MM.1S (cell line): ENCODE measurements around the gene ATXN1.

Source experiments
- DNase-seq: peaks from one replicate; pipeline ENCODE4 v3.0.0-alpha.2; 2015
- H2AFZ ChIP-seq: fragments of 300-600 bp; sonication (generic); 2 replicates; pipeline ENCODE4 v1.6.0; 2016; ENCODE audit warnings: antibody characterized with exemption, low read length
- H3F3A ChIP-seq: fragments of 300-600 bp; sonication (generic); 2 replicates; pipeline ENCODE4 v1.6.1; 2016; ENCODE audit warnings: mild to moderate bottlenecking, antibody characterized with exemption, low read length, moderate library complexity, mixed read lengths; ENCODE audit not compliant: insufficient read depth
- H3K27ac ChIP-seq: fragments of 300-600 bp; sonication (generic); 2 replicates; pipeline ENCODE4 v1.5.1; 2016; ENCODE audit warnings: mild to moderate bottlenecking, low read length
- H3K27me3 ChIP-seq: fragments of 300-600 bp; sonication (generic); replicated peaks from 2 replicates; pipeline ENCODE4 v1.6.0; 2016; ENCODE audit warnings: low read length; ENCODE audit not compliant: insufficient read depth
- H3K36me3 ChIP-seq: fragments of 300-600 bp; sonication (generic); replicated peaks from 2 replicates; pipeline ENCODE4 v1.6.1; 2016; ENCODE audit warnings: mild to moderate bottlenecking, low read length, mixed read lengths; ENCODE audit not compliant: insufficient read depth
- H3K4me1 ChIP-seq: fragments of 300-600 bp; sonication (generic); 2 replicates; pipeline ENCODE4 v1.6.1; 2016; ENCODE audit warnings: low read length, mixed read lengths
- H3K4me2 ChIP-seq: fragments of 300-600 bp; sonication (generic); 2 replicates; pipeline ENCODE4 v1.6.0; 2016; ENCODE audit warnings: low read depth, low read length
- H3K4me3 ChIP-seq: fragments of 300-600 bp; sonication (generic); 2 replicates; pipeline ENCODE4 v1.5.1; 2016; ENCODE audit warnings: low read length, mixed read lengths
- H3K79me2 ChIP-seq: fragments of 300-600 bp; sonication (generic); 2 replicates; pipeline ENCODE4 v1.6.1; 2016; ENCODE audit warnings: mixed run types, low read length, mixed read lengths
- H3K9ac ChIP-seq: fragments of 300-600 bp; sonication (generic); 2 replicates; pipeline ENCODE4 v1.6.1; 2016; ENCODE audit warnings: low read length, mixed read lengths
- H3K9me2 ChIP-seq: fragments of 300-600 bp; sonication (generic); replicated peaks from 2 replicates; pipeline ENCODE4 v1.6.1; 2016; ENCODE audit warnings: mild to moderate bottlenecking, low read length, mixed read lengths; ENCODE audit not compliant: insufficient read depth
- H3K9me3 ChIP-seq: fragments of 300-600 bp; sonication (generic); replicated peaks from 2 replicates; pipeline ENCODE4 v1.6.1; 2016; ENCODE audit warnings: mild to moderate bottlenecking, low read length, mixed read lengths; ENCODE audit not compliant: insufficient read depth
- H4K20me1 ChIP-seq: fragments of 300-600 bp; sonication (generic); 2 replicates; pipeline ENCODE4 v1.6.1; 2016; ENCODE audit warnings: mild to moderate bottlenecking, low read length, moderate library complexity, mixed read lengths; ENCODE audit not compliant: insufficient read depth
- CTCF ChIP-seq: fragments of 300-600 bp; sonication (generic); IDR thresholded peaks from 2 replicates; pipeline ENCODE4 v1.5.1; 2016; ENCODE audit warnings: antibody characterized with exemption, low read length, mixed read lengths
- EZH2 ChIP-seq: fragments of 300-600 bp; sonication (generic); optimal IDR thresholded peaks from 2 replicates; pipeline ENCODE3; 2017; ENCODE audit warnings: low read depth, mild to moderate bottlenecking, antibody characterized with exemption, low read length, mixed read lengths
- EZH2phosphoT487 ChIP-seq: fragments of 300-600 bp; sonication (generic); IDR thresholded peaks from 2 replicates; pipeline ENCODE4 v1.6.1; 2018; ENCODE audit warnings: antibody characterized with exemption, low read length

The ATXN1 gene

GRCh38 chr6:16482702-16483314 is 278.5 kb downstream of the ATXN1 start:
- peak overlapping the region; percentile 53; the same call in 1 of the 2 replicates for H3K27ac ChIP-seq
- no peak overlapping the region for H3K4me3 ChIP-seq

GRCh38 chr6:16481697-16482399 is 279.4 kb downstream of the ATXN1 start:
- Histone ChIP-seq H4K20me1 (no peaks in the 10 kb centered on the region), H3K9me2 (no peaks in the 10 kb centered on the region), H3K9me3 (no peaks in the 10 kb centered on the region), H3K4me2 (no peak overlapping the region), H3K4me3 (no peak overlapping the region), H3K9ac (no peak overlapping the region), H3K79me2 (no peaks in the 10 kb centered on the region), H3K27me3 (no peaks in the 10 kb centered on the region), H3K4me1 (peaks cover 20% of the 10 kb centered on the region), H3F3A (no peaks in the 10 kb centered on the region), H3K27ac (no peak overlapping the region), H2AFZ (no peak overlapping the region), H3K36me3 (no peaks in the 10 kb centered on the region)
- TF ChIP-seq EZH2phosphoT487 = no peak
- no peak for TF ChIP-seq CTCF
- TF ChIP-seq EZH2 = no peak
- no peak for DNase-seq

More at GRCh38 chr6:16482702-16483314, 278.5 kb downstream of the ATXN1 start:
- TF ChIP-seq EZH2 (no peak), CTCF (no peak; the same call in 1 of the 2 replicates), EZH2phosphoT487 (no peak)
- no peaks in the 10 kb centered on the region for H4K20me1 ChIP-seq
- H3K36me3 ChIP-seq = no peaks in the 10 kb centered on the region
- peaks cover 21% of the 10 kb centered on the region for H3K4me1 ChIP-seq
- no peaks in the 10 kb centered on the region for H3K27me3 ChIP-seq
- H3K9me3 ChIP-seq = no peaks in the 10 kb centered on the region
- no peak overlapping the region for H2AFZ ChIP-seq
- H3K79me2 ChIP-seq = no peaks in the 10 kb centered on the region
- no peak overlapping the region for H3K9ac ChIP-seq
- DNase-seq = no peak
- H3K4me2 ChIP-seq = peak overlapping the region; percentile 22; the same call in 1 of the 2 replicates
- H3F3A ChIP-seq = no peaks in the 10 kb centered on the region
- H3K9me2 ChIP-seq = no peaks in the 10 kb centered on the region

- H3K27me3 ChIP-seq = no peaks in the 10 kb centered on the region
- H3F3A ChIP-seq = no peaks in the 10 kb centered on the region
- no peak for DNase-seq
- H3K36me3 ChIP-seq = no peaks in the 10 kb centered on the region
- H3K9me2 ChIP-seq = no peaks in the 10 kb centered on the region
- H3K4me1 ChIP-seq = peaks cover 20% of the 10 kb centered on the region
- H3K27ac ChIP-seq = no peak overlapping the region
- H3K4me2 ChIP-seq = no peak overlapping the region
- H4K20me1 ChIP-seq = no peaks in the 10 kb centered on the region
- no peak overlapping the region for H2AFZ ChIP-seq
- no peak overlapping the region for H3K9ac ChIP-seq
- no peaks in the 10 kb centered on the region for H3K9me3 ChIP-seq
- H3K79me2 ChIP-seq = no peaks in the 10 kb centered on the region
- TF ChIP-seq EZH2phosphoT487 = no peak
- TF ChIP-seq CTCF = no peak
- TF ChIP-seq EZH2 = no peak
- H3K4me3 ChIP-seq = no peak overlapping the region
These were observed 280.3 kb downstream of the ATXN1 start for GRCh38 chr6:16480763-16481560.
